GM12875 (cell line): ENCODE data around the gene KLK4.

Experiments used
- H3K4me3 ChIP-seq: one replicate; pipeline ENCODE4 v1.5.1; 2011; ENCODE audit warnings: low read depth, low read length, control low read depth
- CTCF ChIP-seq: IDR thresholded peaks from 2 replicates; pipeline ENCODE4 v1.5.1; 2011; ENCODE audit warnings: low read depth, mild to moderate bottlenecking, control low read depth, inconsistent platforms, low read length, moderate library complexity, borderline replicate concordance; ENCODE audit not compliant: insufficient read depth

Gene KLK4

DNA sequence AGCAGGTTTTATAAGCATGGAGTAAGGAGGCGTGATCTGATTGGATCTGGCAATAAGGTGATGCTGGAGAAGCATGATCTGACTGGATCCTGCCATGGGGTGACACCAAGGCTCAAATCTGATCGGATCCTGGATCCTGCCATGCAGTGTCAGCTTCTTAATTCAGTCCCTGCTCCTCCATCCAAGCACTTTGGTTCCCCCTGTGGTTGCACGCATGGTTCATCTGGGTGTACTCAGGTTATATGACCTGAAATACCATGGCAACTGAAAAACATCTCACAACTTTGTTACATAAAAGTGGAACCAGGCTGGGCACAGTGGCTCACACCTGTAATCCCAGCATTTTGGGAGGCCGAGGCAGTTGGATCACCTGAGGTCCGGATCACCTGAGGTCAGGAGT, 17.6 kb upstream of the KLK4 start:
- H3K4me3 ChIP-seq = no peak overlapping the region
- TF ChIP-seq CTCF = no peak

GRCh38 chr19:50926144-50926543, 14.9 kb upstream of the KLK4 start:
- no peak for TF ChIP-seq CTCF
- no peak overlapping the region for H3K4me3 ChIP-seq

GRCh38 chr19:50925734-50926133, 14.5 kb upstream of the KLK4 start:
- H3K4me3 ChIP-seq = no peak overlapping the region
- TF ChIP-seq CTCF = no peak

GRCh38 chr19:50924586-50924985, 13.4 kb upstream of the KLK4 start:
- H3K4me3 ChIP-seq = no peak overlapping the region
- no peak for TF ChIP-seq CTCF

DNA sequence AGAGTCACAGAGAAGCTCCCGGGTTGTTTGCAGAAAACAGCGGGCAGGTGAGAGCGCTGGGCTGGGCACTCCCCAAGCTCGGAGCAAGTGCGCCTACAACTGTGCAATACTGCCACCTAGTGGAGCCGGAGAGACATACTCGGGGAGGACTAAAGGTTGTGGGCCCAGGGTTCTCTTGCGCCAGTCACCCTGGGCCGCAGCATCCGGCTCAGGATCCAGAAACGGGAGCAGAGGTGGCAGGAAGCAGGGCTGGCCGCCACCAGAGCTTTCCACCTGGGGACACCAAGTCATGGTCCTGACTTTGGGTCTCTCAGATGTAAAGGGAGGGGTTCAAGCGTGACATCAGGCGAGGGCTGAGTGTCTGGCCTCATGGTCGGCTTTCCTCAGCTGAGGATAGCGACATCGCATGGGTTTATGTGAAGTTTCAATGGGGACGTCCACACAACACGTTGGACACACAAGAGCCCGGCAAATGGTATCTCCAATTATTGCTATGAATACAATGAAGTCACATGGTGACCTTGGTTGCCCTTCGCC, 11.2 kb upstream of the KLK4 start:
- no peak overlapping the region for H3K4me3 ChIP-seq
- TF ChIP-seq CTCF = peak; percentile 87

GRCh38 chr19:50921426-50922316, 10.5 kb upstream of the KLK4 start:
- no peak overlapping the region for H3K4me3 ChIP-seq
- no peak for TF ChIP-seq CTCF

DNA sequence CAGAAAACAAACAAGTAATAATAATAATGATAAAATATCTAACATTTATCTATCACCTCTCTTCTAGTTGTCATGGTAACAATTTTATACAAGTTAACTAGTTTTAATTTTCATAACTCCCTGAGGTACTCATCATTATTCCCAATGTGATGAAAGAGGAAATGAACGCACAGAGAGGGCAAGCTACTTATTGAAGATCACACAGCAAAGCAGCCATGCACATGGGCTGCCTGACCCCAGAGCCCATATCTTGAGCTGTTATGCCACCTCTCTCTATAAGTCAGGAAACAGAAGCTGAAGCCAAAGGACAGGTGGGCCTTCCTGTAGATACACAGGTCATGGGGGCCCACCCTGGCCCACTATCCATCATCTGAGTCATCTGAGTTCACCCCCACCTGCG, 4.9 kb upstream of the KLK4 start:
- no peak for TF ChIP-seq CTCF

More for the DNA sequence above, 4.9 kb upstream of the KLK4 start:
- H3K4me3 ChIP-seq = no peak overlapping the region
